Panc1 (cell line): ENCODE data around the gene CPLANE1. TPM values are rescaled to one million over a fixed set of nuclear protein-coding genes. Genes with fewer than 3 reads are reported as not detected.

ENCODE experiments used
- ATAC-seq: fragments of 200-7000 bp; cut with Tn5 transposase; 2 replicates; pipeline ENCODE4 v1.9.1; 2020; ENCODE audit warnings: mild to moderate bottlenecking, moderate library complexity
- BruUV-seq: library from RNA; stranded (reverse); fragments of 400-500 nt; replicated peaks from 2 replicates; lab custom pipeline; 2021; lab: Mats Ljungman, UMichigan
- CTCF ChIA-PET: fragments of 300-600 bp; sonication (Branson Sonifier 250); formaldehyde crosslinking; loops from one replicate; lab custom pipeline; 2022; ENCODE audit warnings: antibody characterized with exemption; lab: Charles Lee
- POLR2A ChIA-PET: fragments of 300-600 bp; sonication (Branson Sonifier 250); formaldehyde crosslinking; loops from one replicate; lab custom pipeline; 2022; ENCODE audit warnings: antibody characterized with exemption; lab: Charles Lee
- DNase-seq: peaks from one replicate; pipeline ENCODE4 v3.0.0-alpha.2; 2010; ENCODE audit warnings: low read depth, low spot score
- H3K27ac ChIP-seq: 2 replicates; pipeline ENCODE4 v1.5.1; 2011; ENCODE audit warnings: mild to moderate bottlenecking, low read length, inconsistent platforms
- H3K27me3 ChIP-seq: fragments of 200-500 bp; sonication (Bioruptor generic); 2 replicates; pipeline ENCODE4 v1.6.0; 2014; ENCODE audit warnings: low read length, inconsistent platforms; ENCODE audit not compliant: control insufficient read depth, insufficient read depth
- H3K36me3 ChIP-seq: fragments of 200-500 bp; sonication (Bioruptor generic); 2 replicates; pipeline ENCODE4 v1.5.1; 2014; ENCODE audit warnings: inconsistent platforms, mild to moderate bottlenecking, low read length, moderate library complexity; ENCODE audit not compliant: control insufficient read depth, insufficient read depth
- H3K4me1 ChIP-seq: 2 replicates; pipeline ENCODE4 v1.5.1; 2011; ENCODE audit warnings: inconsistent platforms, mild to moderate bottlenecking, low read length, moderate library complexity; ENCODE audit not compliant: control insufficient read depth, insufficient read depth
- H3K4me3 ChIP-seq, 2 experiments: 2 replicates each; pipeline ENCODE4 v1.5.1; 2011 to 2012; ENCODE audit warnings: low read depth in 2 of 2, low read length in 2 of 2, mild to moderate bottlenecking in 2 of 2, inconsistent platforms in 1 of 2, moderate library complexity in 1 of 2
- H3K9me3 ChIP-seq: fragments of 200-500 bp; sonication (Bioruptor generic); 2 replicates; pipeline ENCODE4 v1.5.1; 2014; ENCODE audit warnings: low read depth, mild to moderate bottlenecking, inconsistent platforms, low read length, moderate library complexity; ENCODE audit not compliant: control insufficient read depth, insufficient read depth
- POLR2AphosphoS5 ChIP-seq: IDR thresholded peaks from 2 replicates; pipeline ENCODE4 v1.6.1; 2012; ENCODE audit warnings: mild to moderate bottlenecking, low read depth, low read length, moderate library complexity
- SIN3A ChIP-seq: IDR thresholded peaks from 2 replicates; pipeline ENCODE4 v1.6.1; 2012; ENCODE audit warnings: low read depth, mild to moderate bottlenecking, low read length, moderate library complexity, borderline replicate concordance; ENCODE audit not compliant: insufficient read depth
- TCF7L2 ChIP-seq: IDR thresholded peaks from 2 replicates; pipeline ENCODE4 v1.6.1; 2011; ENCODE audit warnings: mild to moderate bottlenecking, low read depth, low read length, inconsistent platforms
- in situ Hi-C: cut with HindIII; loops from 2 replicates; pipeline ENCODE4 v1.10.0; 2016; ENCODE audit warnings: low sequenced_read_pairs, low pct_unique_long_range_greater_than_20kb
- intact Hi-C: fragments of 100-400 bp; cut with micrococcal nuclease; formaldehyde crosslinking; loops from one replicate; pipeline ENCODE4 v1.10.0; 2022; ENCODE audit not compliant: unreplicated experiment
- total RNA-seq: library from RNA; stranded (reverse); gene quantifications from one replicate; pipeline ENCODE4 v1.2.1, GENCODE V29; 2021; ENCODE audit not compliant: unreplicated experiment
- TF ChIP-seq, protein P1 (sequence below), 2 experiments: IDR thresholded peaks; 2 replicates each; pipeline ENCODE4 v1.6.1; 2011 to 2012; ENCODE audit warnings: low read depth in 2 of 2, control low read depth in 1 of 2, low read length in 1 of 2, mild to moderate bottlenecking in 1 of 2, moderate library complexity in 1 of 2; ENCODE audit not compliant: insufficient read depth in 1 of 2
- TF ChIP-seq, protein P2 (sequence below): fragments of 450-650 bp; IDR thresholded peaks from 2 replicates; pipeline ENCODE4 v1.5.1; 2017; ENCODE audit warnings: mild to moderate bottlenecking

CPLANE1 gene
- total RNA-seq, 1 experiment from 2014 or later: 18.1 TPM

DNA sequence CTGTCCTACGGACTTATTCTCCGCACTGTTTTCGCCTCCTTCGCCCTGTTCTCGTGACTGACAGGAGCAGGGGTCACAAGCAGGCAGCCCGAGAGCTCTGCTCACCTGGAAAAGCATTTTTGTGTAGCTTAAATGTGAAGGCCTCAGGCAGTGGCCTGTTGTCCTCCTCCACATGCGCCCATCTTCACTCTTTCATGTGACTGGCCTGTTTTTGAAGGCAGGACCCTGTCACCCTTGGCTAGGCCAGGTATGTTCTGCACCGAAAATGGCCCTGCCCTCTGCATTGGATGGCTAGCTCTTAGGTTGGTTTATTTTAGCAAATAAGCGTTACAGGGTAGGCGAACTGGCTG is 614 bp upstream of the CPLANE1 start:
- H3K27me3 ChIP-seq: no peaks in the 10 kb centered on the region
- H3K4me1 ChIP-seq: peaks cover 3% of the 10 kb centered on the region; the same call in 1 of the 2 replicates
- peak overlapping the region; percentile 80 to 91 for H3K4me3 ChIP-seq
- no TSS peak for BruUV-seq
- DNase-seq (no peak), ATAC-seq (peak; percentile 19)
- no peaks in the 10 kb centered on the region for H3K36me3 ChIP-seq
- POLR2A ChIA-PET: no interaction called here
- H3K9me3 ChIP-seq: no peaks in the 10 kb centered on the region
- CTCF ChIA-PET: no interaction called here
- in situ Hi-C loops (no loop called here), intact Hi-C loops (loop anchor here (10.0 kb wide), 1 partner anchor 45 kb away; no protein-coding TSS in a partner anchor)
- no peak for TF ChIP-seq SIN3A
- TF ChIP-seq, protein P1, sequence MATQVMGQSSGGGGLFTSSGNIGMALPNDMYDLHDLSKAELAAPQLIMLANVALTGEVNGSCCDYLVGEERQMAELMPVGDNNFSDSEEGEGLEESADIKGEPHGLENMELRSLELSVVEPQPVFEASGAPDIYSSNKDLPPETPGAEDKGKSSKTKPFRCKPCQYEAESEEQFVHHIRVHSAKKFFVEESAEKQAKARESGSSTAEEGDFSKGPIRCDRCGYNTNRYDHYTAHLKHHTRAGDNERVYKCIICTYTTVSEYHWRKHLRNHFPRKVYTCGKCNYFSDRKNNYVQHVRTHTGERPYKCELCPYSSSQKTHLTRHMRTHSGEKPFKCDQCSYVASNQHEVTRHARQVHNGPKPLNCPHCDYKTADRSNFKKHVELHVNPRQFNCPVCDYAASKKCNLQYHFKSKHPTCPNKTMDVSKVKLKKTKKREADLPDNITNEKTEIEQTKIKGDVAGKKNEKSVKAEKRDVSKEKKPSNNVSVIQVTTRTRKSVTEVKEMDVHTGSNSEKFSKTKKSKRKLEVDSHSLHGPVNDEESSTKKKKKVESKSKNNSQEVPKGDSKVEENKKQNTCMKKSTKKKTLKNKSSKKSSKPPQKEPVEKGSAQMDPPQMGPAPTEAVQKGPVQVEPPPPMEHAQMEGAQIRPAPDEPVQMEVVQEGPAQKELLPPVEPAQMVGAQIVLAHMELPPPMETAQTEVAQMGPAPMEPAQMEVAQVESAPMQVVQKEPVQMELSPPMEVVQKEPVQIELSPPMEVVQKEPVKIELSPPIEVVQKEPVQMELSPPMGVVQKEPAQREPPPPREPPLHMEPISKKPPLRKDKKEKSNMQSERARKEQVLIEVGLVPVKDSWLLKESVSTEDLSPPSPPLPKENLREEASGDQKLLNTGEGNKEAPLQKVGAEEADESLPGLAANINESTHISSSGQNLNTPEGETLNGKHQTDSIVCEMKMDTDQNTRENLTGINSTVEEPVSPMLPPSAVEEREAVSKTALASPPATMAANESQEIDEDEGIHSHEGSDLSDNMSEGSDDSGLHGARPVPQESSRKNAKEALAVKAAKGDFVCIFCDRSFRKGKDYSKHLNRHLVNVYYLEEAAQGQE (IDR thresholded peaks at IDR 0.05; ENCODE audit: insufficient read depth in 1 of 2, low read depth in 2 of 2, low read length in 1 of 2): no peak
- peak overlapping the region; percentile 82 for H3K27ac ChIP-seq

DNA sequence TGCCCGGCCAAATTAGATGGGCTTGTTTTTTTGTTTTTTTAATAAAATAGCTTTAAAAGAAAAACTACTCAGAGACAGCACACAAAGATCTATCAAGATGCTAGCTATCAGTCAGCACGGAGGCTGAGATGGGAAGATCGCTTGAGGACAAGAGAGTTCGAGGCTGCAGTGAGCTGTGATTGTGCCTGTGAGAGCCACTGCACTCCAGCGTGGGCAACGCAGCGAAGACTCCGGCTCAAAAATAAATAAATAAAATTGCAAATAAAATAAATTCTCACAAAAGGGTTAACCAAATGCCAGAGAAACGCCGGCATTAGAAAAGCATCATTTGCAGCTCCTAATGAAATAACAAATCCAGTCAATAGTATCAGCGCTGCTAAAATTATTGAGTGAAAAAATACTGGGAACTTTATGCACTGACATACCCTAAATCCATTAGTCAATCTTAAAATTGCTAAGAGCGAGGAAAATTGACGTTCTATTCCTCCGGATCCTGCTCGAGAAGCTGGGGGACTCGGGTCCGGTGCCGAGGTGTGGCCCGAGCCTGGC is 681 bp downstream of the CPLANE1 start:
- H3K27me3 ChIP-seq: no peaks in the 10 kb centered on the region
- DNase-seq (peak; percentile 13), ATAC-seq (no peak)
- peak overlapping the region; percentile 80 to 91 for H3K4me3 ChIP-seq
- no TSS peak for BruUV-seq
- intact Hi-C loops (loop anchor here (10.0 kb wide), 1 partner anchor 46 kb away; no protein-coding TSS in a partner anchor), in situ Hi-C loops (no loop called here)
- H3K9me3 ChIP-seq: no peaks in the 10 kb centered on the region
- H3K4me1 ChIP-seq: peaks cover 3% of the 10 kb centered on the region; the same call in 1 of the 2 replicates
- TF ChIP-seq, protein P1 (IDR thresholded peaks at IDR 0.05; ENCODE audit: insufficient read depth in 1 of 2, low read depth in 2 of 2, low read length in 1 of 2): no peak
- TF ChIP-seq TCF7L2 (no peak), SIN3A (no peak), POLR2AphosphoS5 (no peak)
- TF ChIP-seq, protein P2, sequence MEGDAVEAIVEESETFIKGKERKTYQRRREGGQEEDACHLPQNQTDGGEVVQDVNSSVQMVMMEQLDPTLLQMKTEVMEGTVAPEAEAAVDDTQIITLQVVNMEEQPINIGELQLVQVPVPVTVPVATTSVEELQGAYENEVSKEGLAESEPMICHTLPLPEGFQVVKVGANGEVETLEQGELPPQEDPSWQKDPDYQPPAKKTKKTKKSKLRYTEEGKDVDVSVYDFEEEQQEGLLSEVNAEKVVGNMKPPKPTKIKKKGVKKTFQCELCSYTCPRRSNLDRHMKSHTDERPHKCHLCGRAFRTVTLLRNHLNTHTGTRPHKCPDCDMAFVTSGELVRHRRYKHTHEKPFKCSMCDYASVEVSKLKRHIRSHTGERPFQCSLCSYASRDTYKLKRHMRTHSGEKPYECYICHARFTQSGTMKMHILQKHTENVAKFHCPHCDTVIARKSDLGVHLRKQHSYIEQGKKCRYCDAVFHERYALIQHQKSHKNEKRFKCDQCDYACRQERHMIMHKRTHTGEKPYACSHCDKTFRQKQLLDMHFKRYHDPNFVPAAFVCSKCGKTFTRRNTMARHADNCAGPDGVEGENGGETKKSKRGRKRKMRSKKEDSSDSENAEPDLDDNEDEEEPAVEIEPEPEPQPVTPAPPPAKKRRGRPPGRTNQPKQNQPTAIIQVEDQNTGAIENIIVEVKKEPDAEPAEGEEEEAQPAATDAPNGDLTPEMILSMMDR: no peak
- no peaks in the 10 kb centered on the region for H3K36me3 ChIP-seq
- POLR2A ChIA-PET: no interaction called here
- CTCF ChIA-PET: no interaction called here
- H3K27ac ChIP-seq: peak overlapping the region; percentile 90
